Breast epithelium (tissue), 3 donors: ENCODE results near the gene ULK4.

ENCODE experiments used
- POLR2A ChIP-seq: fragments of 450-650 bp; IDR thresholded peaks from one replicate; pipeline ENCODE4 v1.6.1; 2016; ENCODE audit warnings: antibody characterized with exemption, mild to moderate bottlenecking, moderate library complexity
- POLR2AphosphoS5 ChIP-seq, 3 donors: sonication (generic); formaldehyde crosslinking; IDR thresholded peaks; one replicate each; pipeline ENCODE4 v1.6.1; 2017; ENCODE audit warnings: antibody characterized with exemption in 3 of 3
- TF ChIP-seq, protein P1 (sequence below), 3 donors: fragments of 450-650 bp; IDR thresholded peaks; one replicate each; pipeline ENCODE4 v1.5.1; 2016 to 2017; ENCODE audit warnings: antibody characterized with exemption in 3 of 3, mild to moderate bottlenecking in 3 of 3, moderate library complexity in 3 of 3

DNA sequence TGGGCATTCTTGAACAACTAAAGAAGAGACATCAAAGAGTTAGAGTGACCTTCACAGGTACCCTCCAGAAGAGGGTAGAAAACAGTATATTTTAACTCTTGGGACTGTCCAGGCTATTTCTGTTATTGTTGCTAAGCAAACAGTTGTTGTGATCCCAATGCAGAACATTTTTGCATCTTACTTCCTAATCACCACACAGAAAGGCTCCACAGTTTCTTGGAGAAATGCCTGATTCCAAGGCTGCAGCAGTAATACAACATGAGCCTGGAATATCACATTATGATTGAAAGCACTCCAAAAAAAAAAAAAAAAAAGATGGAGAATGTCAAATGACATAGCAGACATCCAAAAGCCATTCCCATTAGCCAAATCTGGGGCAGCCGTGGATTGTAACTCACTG, 567.0 kb downstream of the ULK4 start:
- TF ChIP-seq, protein P1, sequence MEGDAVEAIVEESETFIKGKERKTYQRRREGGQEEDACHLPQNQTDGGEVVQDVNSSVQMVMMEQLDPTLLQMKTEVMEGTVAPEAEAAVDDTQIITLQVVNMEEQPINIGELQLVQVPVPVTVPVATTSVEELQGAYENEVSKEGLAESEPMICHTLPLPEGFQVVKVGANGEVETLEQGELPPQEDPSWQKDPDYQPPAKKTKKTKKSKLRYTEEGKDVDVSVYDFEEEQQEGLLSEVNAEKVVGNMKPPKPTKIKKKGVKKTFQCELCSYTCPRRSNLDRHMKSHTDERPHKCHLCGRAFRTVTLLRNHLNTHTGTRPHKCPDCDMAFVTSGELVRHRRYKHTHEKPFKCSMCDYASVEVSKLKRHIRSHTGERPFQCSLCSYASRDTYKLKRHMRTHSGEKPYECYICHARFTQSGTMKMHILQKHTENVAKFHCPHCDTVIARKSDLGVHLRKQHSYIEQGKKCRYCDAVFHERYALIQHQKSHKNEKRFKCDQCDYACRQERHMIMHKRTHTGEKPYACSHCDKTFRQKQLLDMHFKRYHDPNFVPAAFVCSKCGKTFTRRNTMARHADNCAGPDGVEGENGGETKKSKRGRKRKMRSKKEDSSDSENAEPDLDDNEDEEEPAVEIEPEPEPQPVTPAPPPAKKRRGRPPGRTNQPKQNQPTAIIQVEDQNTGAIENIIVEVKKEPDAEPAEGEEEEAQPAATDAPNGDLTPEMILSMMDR (IDR thresholded peaks at IDR 0.05), result no peak
- no peak for TF ChIP-seq POLR2AphosphoS5 (IDR thresholded peaks at IDR 0.05)
- no peak for TF ChIP-seq POLR2A
